HG03060 (cell line): Measurements from ENCODE around the gene THBS3.
"Not testable (repeated sequence)": the region's sequence is repeated elsewhere in the genome, so short reads cannot be mapped to it uniquely, and the experiment has no call there.

Experiments used
- ATAC-seq: cut with Tn5 transposase; IDR thresholded peaks from one replicate; pipeline ENCODE4 v1.9.1; 2021; ENCODE audit warnings: low read depth, moderate number of reproducible peaks; ENCODE audit not compliant: unreplicated experiment

THBS3 gene

DNA sequence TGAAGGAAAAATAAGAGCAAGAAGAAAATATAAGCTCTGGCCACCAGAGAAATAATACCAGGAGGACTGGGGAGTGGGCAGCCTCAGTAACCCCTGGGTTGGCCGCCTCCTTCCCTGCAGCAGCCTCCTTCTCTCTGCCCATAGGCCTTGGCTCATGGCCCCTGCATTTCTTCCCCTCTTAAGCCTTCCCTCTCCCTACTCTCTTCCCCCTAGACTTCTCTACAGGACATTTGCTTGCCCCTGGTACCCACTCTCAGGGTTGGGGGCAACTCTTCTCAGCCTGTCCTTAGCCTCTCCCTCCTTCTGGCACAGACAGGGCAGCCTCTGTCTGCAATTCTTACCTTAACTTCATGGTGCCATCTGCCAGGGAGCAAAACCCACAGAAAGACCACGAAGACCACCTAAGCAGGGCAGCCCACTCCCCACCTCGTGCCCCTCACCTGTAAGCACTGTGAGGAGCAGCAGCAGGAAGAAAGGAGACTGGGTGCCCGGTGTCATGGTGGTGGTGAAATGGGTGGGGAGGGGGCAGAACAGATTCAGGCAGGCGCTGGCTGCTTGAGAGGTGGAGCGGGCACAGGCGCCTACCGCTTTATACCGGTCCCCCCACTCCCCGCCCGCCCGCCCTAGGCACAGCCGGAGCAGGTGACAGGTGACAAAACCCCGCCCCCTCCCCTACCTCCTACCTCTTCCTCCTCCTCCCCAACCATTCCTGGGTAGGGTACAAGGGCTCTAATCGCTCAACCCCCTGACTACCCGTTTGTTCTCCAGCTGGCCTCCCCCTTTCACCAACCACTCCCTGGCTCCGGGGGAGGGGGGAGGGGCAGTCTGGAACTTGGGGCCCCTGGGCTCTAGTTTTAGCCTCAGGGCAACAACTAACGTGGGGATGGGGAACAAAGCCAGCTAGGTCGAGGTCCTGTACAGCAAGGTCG is 15.1 kb downstream of the THBS3 start:
- no peak for ATAC-seq

GRCh38 chr1:155191904-155192303 is 15.8 kb downstream of the THBS3 start:
- no peak for ATAC-seq

DNA sequence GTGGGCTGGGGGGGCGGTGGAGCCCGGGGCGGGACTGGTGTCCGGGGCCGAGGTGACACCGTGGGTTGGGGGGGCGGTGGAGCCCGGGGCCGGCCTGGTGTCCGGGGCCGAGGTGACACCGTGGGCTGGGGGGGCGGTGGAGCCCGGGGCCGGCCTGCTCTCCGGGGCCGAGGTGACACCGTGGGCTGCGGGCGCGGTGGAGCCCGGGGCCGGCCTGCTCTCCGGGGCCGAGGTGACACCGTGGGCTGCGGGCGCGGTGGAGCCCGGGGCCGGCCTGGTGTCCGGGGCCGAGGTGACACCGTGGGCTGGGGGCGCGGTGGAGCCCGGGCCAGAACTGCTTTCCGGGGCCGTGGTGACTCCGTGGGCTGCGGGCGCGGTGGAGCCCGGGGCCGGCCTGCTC is 17.8 kb downstream of the THBS3 start:
- not testable (repeated sequence) for ATAC-seq

GRCh38 chr1:155188268-155188667 is 19.4 kb downstream of the THBS3 start:
- no peak for ATAC-seq

GRCh38 chr1:155187456-155187891 is 20.2 kb downstream of the THBS3 start:
- ATAC-seq, result no peak

GRCh38 chr1:155186794-155187455 is 20.8 kb downstream of the THBS3 start:
- no peak for ATAC-seq

- ATAC-seq, result no peak
Measured at GRCh38 chr1:155186067-155186793, 21.5 kb downstream of the THBS3 start.

- ATAC-seq, result no peak
Measured at GRCh38 chr1:155185783-155186066, 22.0 kb downstream of the THBS3 start.

- peak; percentile 79 for ATAC-seq
Measured at GRCh38 chr1:155184835-155185782, 22.6 kb downstream of the THBS3 start.

- ATAC-seq, result no peak
Measured at GRCh38 chr1:155184351-155184811, 23.3 kb downstream of the THBS3 start.

- no peak for ATAC-seq
Measured at GRCh38 chr1:155183775-155184221, 23.9 kb downstream of the THBS3 start.

DNA sequence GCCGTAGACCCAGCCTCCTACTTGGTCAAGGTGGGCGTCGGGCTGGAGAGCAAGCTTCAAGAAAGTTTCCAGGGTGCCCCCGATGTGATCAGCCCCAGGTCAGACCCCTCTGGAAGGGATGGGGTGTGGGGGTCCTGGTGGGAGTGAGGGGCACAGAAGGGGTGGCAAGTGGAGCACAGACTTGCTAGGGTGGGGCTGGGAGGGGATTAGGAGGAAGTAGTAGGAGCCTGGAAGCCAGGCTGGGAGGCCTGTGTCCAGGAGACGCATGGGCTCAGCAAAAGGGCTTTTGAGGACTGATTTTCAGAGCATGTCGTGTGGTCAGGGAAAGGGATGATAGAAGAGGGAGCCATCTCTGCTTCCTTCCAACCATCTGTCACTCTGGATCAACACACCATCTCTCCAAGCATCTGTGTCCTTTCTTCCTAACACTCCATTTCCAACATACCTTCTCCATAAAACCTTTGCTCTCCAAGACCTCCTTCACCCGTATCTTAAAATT is 25.6 kb downstream of the THBS3 start:
- no peak for ATAC-seq

- no peak for ATAC-seq
Measured at GRCh38 chr1:155181371-155182051, 26.2 kb downstream of the THBS3 start.

- no peak for ATAC-seq
Measured at GRCh38 chr1:155179112-155180031, 28.3 kb downstream of the THBS3 start.

GRCh38 chr1:155178441-155179111 is 29.1 kb downstream of the THBS3 start:
- no peak for ATAC-seq

DNA sequence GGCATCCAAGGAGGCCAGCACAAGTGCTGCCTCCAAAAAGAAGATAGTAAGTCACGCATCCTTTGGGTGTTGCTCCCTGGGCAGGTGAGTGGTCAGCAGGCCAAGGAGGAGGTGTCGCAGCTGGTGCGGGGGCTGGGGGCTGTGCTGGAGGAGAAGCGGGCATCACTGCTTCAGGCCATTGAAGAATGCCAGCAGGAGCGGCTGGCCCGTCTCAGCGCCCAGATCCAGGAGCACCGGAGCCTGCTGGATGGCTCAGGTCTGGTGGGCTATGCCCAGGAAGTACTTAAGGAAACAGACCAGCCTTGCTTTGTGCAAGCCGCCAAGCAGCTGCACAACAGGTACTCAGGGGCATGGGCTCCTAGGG is 29.8 kb downstream of the THBS3 start:
- no peak for ATAC-seq

GRCh38 chr1:155177192-155177917 is 30.3 kb downstream of the THBS3 start:
- ATAC-seq, result no peak
